Measurements from ENCODE around the gene SLC2A4RG. TPM values are rescaled to one million over a fixed set of nuclear protein-coding genes. Genes with fewer than 3 reads are reported as not detected.
A peak's percentile ranks its signal among the peaks of the same experiment; 100 is the strongest.

Gene SLC2A4RG
- total and polyA plus RNA-seq, 10 donors, result 27.5 to 107 (median 64.3) TPM

DNA sequence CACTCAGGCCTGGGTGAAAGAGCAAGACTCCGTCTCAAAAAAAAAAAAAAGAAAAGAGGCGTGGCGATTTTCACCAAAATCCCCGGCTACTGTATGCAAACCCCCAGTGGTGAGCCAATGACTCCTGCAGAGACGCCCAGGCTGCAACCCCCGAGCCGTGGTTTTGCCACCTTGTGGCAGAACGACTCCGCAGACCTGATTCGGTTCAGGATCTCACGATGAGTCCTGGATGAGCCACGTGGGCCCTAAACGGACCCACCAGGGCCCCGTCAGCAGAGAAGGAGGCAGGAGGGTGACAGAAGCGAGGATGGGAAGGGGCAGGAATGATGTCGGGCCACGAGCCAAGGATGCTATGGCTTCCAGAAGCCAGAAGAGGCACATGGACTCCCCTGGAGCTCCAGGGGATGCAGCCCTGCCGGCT, 42.5 kb downstream of the SLC2A4RG start:
- TF ChIP-seq, protein P1, sequence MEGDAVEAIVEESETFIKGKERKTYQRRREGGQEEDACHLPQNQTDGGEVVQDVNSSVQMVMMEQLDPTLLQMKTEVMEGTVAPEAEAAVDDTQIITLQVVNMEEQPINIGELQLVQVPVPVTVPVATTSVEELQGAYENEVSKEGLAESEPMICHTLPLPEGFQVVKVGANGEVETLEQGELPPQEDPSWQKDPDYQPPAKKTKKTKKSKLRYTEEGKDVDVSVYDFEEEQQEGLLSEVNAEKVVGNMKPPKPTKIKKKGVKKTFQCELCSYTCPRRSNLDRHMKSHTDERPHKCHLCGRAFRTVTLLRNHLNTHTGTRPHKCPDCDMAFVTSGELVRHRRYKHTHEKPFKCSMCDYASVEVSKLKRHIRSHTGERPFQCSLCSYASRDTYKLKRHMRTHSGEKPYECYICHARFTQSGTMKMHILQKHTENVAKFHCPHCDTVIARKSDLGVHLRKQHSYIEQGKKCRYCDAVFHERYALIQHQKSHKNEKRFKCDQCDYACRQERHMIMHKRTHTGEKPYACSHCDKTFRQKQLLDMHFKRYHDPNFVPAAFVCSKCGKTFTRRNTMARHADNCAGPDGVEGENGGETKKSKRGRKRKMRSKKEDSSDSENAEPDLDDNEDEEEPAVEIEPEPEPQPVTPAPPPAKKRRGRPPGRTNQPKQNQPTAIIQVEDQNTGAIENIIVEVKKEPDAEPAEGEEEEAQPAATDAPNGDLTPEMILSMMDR (IDR thresholded peaks at IDR 0.05 in 8 of 11, conservative IDR thresholded peaks at IDR 0.05 in 3 of 11), result peak in 5 of 11 experiments; percentile 7 to 36 (median 22)
- TF ChIP-seq POLR2AphosphoS5 (IDR thresholded peaks at IDR 0.05), result no peak
- Histone ChIP-seq H3K9me3 (no peaks in the 10 kb centered on the region), H3K36me3 (no peaks in the 10 kb centered on the region), H3K4me3 (no peak overlapping the region), H3K4me1 (peaks cover 12 to 64% (median 33%) of the 10 kb centered on the region in 6 donors), H3K27me3 (replicated peaks in 1 of 7) (no peaks in the 10 kb centered on the region), H3K27ac (peak overlapping the region in 4 of 8 donors; percentile 6 to 49 (median 12))
- intact Hi-C loops (cut with DNase I; ENCODE audit: low total_unique reads), result no loop called here
- no peak for DNase-seq
- 60 to 76% (median 63%) methylated on average over 16 to 18 of the region's 18 CpGs for WGBS, 5 donors

DNA sequence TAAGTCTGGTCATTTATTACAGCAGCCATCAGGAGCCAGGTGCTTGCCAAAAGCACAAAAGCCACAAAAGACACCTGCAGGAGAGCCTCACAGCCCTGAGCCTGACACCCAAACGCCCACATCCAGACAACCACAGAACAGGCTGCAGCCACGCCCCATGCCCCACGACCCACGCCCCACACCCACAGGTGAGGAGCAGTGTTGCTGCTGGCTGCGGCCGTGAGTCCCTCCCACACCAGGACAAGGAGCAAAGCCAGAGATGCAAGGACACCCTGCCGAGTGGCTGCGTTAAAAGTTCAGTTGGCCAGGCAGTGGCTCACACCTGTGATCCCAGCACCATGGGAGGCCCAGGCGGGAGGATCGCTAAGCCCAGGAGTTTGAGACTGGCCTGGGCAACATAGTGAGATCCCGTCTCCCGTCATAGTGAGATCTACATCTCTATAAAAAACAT, 43.0 kb downstream of the SLC2A4RG start:
- H3K27me3 ChIP-seq (replicated peaks in 1 of 7), result no peaks in the 10 kb centered on the region
- H3K36me3 ChIP-seq, result no peaks in the 10 kb centered on the region
- no peak overlapping the region for H3K4me3 ChIP-seq
- H3K9me3 ChIP-seq, result no peaks in the 10 kb centered on the region
- TF ChIP-seq, protein P1 (IDR thresholded peaks at IDR 0.05 in 8 of 11, conservative IDR thresholded peaks at IDR 0.05 in 3 of 11), result no peak
- TF ChIP-seq POLR2A (IDR thresholded peaks at IDR 0.05) (no peak), POLR2AphosphoS5 (IDR thresholded peaks at IDR 0.05) (no peak)
- peak overlapping the region in 4 of 8 donors; percentile 6 to 49 (median 12) for H3K27ac ChIP-seq
- DNase-seq, result no peak
- H3K4me1 ChIP-seq, result peaks cover 17 to 66% (median 38%) of the 10 kb centered on the region in 6 donors
- intact Hi-C loops (cut with DNase I; ENCODE audit: low total_unique reads), result no loop called here
- WGBS, 5 donors, result 74 to 87% (median 79%) methylated on average over 10 to 12 of the region's 12 CpGs

DNA sequence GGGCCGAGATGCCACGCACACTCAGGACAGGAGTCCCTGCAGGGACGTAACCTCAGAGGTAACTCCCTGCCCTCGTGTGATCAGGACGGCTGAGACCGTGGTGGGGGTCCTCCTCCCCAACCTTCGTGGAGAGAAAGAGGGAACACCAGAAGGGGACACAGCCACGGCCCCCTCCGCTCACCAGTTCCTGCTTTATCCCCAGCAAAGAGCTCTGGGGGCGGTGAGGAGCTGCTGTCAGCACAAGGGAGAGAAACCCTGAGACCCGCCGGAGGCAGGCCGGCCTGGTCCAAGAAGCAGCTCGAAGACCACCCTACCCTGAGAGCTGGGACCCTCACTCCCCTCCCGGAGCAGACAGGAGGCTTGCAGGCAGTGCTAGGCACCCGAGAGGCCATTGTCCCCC, 44.4 kb downstream of the SLC2A4RG start:
- no peak for DNase-seq
- no peaks in the 10 kb centered on the region for H3K9me3 ChIP-seq
- no peak overlapping the region for H3K4me3 ChIP-seq
- peak overlapping the region in 4 of 8 donors; percentile 1 to 30 (median 12) for H3K27ac ChIP-seq
- no peaks in the 10 kb centered on the region for H3K36me3 ChIP-seq
- TF ChIP-seq POLR2AphosphoS5 (IDR thresholded peaks at IDR 0.05) (no peak), POLR2A (IDR thresholded peaks at IDR 0.05) (no peak)
- TF ChIP-seq, protein P1 (IDR thresholded peaks at IDR 0.05 in 8 of 11, conservative IDR thresholded peaks at IDR 0.05 in 3 of 11), result no peak
- H3K4me1 ChIP-seq, result peaks cover 21 to 66% (median 42%) of the 10 kb centered on the region in 6 donors
- 76 to 90% (median 85%) methylated on average over 7 to 16 of the region's 16 CpGs for WGBS, 5 donors
- intact Hi-C loops (cut with DNase I; ENCODE audit: low total_unique reads), result no loop called here
- no peaks in the 10 kb centered on the region for H3K27me3 ChIP-seq (replicated peaks in 1 of 7)

DNA sequence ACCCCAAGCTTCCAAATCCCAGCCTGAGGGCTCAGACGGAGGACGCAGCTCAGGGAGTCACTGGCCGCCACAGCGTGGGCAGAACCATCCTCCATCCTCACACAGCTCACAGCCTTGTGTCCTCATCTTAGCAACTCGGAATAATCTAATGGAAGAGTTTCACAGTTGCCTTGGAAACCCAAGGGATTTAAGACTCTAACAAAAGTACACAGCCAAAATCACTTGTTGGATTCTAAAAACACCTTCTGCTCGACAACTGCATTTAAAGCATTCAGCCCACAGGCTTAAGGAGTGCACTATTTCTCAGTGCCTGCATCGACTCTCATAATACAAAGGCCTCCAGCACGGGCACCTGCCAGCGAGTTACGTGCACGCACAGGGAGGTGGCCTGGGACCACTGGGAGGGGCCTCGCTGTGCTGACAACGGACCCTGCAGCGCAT, 46.1 kb downstream of the SLC2A4RG start:
- H3K4me1 ChIP-seq, result peaks cover 21 to 79% (median 57%) of the 10 kb centered on the region in 6 donors
- H3K9me3 ChIP-seq, result no peaks in the 10 kb centered on the region
- no peaks in the 10 kb centered on the region for H3K27me3 ChIP-seq (replicated peaks in 1 of 7)
- H3K36me3 ChIP-seq, result peaks cover 0 to 14% (median 5%) of the 10 kb centered on the region in 6 donors
- intact Hi-C loops (cut with DNase I; ENCODE audit: low total_unique reads), result no loop called here
- TF ChIP-seq, protein P1 (IDR thresholded peaks at IDR 0.05 in 8 of 11, conservative IDR thresholded peaks at IDR 0.05 in 3 of 11), result no peak
- no peak for TF ChIP-seq POLR2AphosphoS5 (IDR thresholded peaks at IDR 0.05)
- WGBS, 5 donors, result 65 to 78% (median 70%) methylated on average over 8 to 14 of the region's 14 CpGs
- no peak overlapping the region for H3K4me3 ChIP-seq
- DNase-seq, result no peak
- H3K27ac ChIP-seq, result peak overlapping the region in 4 of 8 donors; percentile 75 to 83 (median 80)

All from spleen (tissue), 11 donors.